Measurements from ENCODE around the gene OXSR1. TPM values are rescaled to one million over a fixed set of nuclear protein-coding genes. Genes with fewer than 3 reads are reported as not detected.
A peak's percentile ranks its signal among the peaks of the same experiment; 100 is the strongest.

Gene OXSR1
- polyA plus RNA-seq (2013, experiment 1 of 2): 34.0 TPM
- 33.5 TPM for polyA plus RNA-seq (2013, experiment 2 of 2)

DNA sequence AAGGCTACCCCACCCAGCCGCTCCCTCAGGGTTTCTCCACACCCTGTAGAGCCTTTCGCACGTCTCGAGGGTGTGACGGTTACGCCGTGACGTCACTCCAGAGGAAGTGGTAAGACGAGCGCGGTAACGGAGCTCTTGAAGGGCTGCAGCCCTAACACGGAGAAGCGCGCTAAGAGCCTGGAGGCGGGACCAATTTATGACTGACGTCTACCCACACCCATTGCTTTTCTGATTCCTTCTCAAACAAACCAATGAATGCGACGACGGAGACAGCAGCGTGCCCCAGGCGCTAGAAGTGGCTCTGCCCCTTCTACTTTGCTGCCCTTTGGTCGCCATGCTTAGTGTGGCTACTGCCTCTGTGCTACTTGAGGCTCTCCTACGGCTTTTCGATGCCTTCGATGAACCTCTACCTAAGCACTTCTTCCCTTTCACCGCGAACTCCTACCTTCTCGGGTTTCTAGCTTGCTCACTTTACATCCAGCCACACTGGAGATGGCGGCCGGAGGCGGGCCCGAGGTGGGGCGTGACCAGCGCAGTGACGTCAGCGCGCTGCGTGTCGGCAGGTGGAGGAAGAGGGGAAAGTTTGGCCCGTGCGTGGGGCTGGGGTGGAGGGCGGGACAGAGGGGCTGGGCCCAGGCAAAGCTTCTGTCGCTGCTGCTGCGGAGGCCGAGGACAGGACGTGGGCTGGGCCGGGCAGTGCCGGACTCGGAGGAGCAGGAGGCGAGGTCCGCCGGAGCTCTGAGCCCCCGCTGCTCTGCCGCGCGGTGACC, at the start of gene OXSR1:
Gene OXSR1, plus strand, starts transcription at position 586 of the 770 bp plus-strand sequence. CDS start 340 bp downstream, outside the sequence.
- H4K8ac ChIP-seq (ENCODE audit: low read depth, low read length): peak within 1 kb of the TSS; percentile 86
- no peak within 1 kb of the TSS for H3K4ac ChIP-seq (ENCODE audit: low read length)
- H3K9ac ChIP-seq (ENCODE audit: low read depth, low read length, poor library complexity): peak within 1 kb of the TSS; percentile 94
- H2BK12ac ChIP-seq (ENCODE audit: low read length): no peak within 1 kb of the TSS
- H3K14ac ChIP-seq (ENCODE audit: low read length): peak within 1 kb of the TSS; percentile 99
- H3K4me1 ChIP-seq (ENCODE audit: control insufficient read depth in 2 of 2, insufficient read depth in 1 of 2, low read depth in 1 of 2, low read length in 2 of 2): peaks cover 2 to 4% of the 10 kb centered on the region in 2 donors
- peak within 1 kb of the TSS; percentile 54 for H2BK120ac ChIP-seq (ENCODE audit: low read depth, low read length)
- peak within 1 kb of the TSS; percentile 98 for H2BK5ac ChIP-seq (ENCODE audit: low read length)
- H3K18ac ChIP-seq (ENCODE audit: low read length): peak within 1 kb of the TSS; percentile 99
- H4K91ac ChIP-seq (ENCODE audit: low read depth, low read length, poor library complexity): no peak within 1 kb of the TSS
- H3K4me2 ChIP-seq (ENCODE audit: insufficient read depth, low read length, poor library complexity, severe bottlenecking): peak within 1 kb of the TSS; percentile 88
- peak within 1 kb of the TSS; percentile 91 for H3K23ac ChIP-seq (ENCODE audit: low read depth, low read length, poor library complexity)
- peak; percentile 93 for DNase-seq (ENCODE audit: low spot score)
- peak within 1 kb of the TSS; percentile 89 for H2AK5ac ChIP-seq (ENCODE audit: low read depth, low read length)
- H2BK15ac ChIP-seq (ENCODE audit: low read length): peak within 1 kb of the TSS; percentile 98
- peaks cover 0 to 3% of the 10 kb centered on the region in 2 donors for H3K36me3 ChIP-seq (replicated peaks in 1 of 2; ENCODE audit: control insufficient read depth in 2 of 2, insufficient read depth in 2 of 2, low read length in 2 of 2)
- H2AFZ ChIP-seq (ENCODE audit: low read length): peak within 1 kb of the TSS; percentile 95
- WGBS, 2 donors (ENCODE audit: extremely low coverage in 2 of 2, insufficient read length in 2 of 2, insufficient replicate concordance in 1 of 2): no CpG with 5 or more reads among the region's 57 CpGs
- peaks cover 8% of the 10 kb centered on the region for H3K79me1 ChIP-seq (ENCODE audit: low read depth, low read length)
- no peaks in the 10 kb centered on the region for H3K27me3 ChIP-seq (ENCODE audit: control insufficient read depth in 3 of 3, insufficient read depth in 3 of 3, low read depth in 1 of 3, low read length in 3 of 3)
- H3K9me3 ChIP-seq (replicated peaks in 1 of 2; ENCODE audit: control insufficient read depth in 2 of 2, insufficient read depth in 1 of 2, low read depth in 1 of 2, low read length in 2 of 2): no peaks in the 10 kb centered on the region
- peak within 1 kb of the TSS; percentile 74 to 94 for H3K4me3 ChIP-seq (ENCODE audit: low read length in 2 of 2)
- peak within 1 kb of the TSS; percentile 98 for H3K27ac ChIP-seq (replicated peaks; ENCODE audit: low read length)

- Histone ChIP-seq H3K23ac (ENCODE audit: low read depth, low read length, poor library complexity) (peak overlapping the region; percentile 60), H2BK12ac (ENCODE audit: low read length) (no peak overlapping the region), H2BK120ac (ENCODE audit: low read depth, low read length) (no peak overlapping the region), H3K79me1 (ENCODE audit: low read depth, low read length) (peaks cover 4% of the 10 kb centered on the region), H3K14ac (ENCODE audit: low read length) (no peak overlapping the region), H3K4ac (ENCODE audit: low read length) (no peak overlapping the region), H3K18ac (ENCODE audit: low read length) (peak overlapping the region; percentile 58), H3K9me3 (replicated peaks in 1 of 2; ENCODE audit: control insufficient read depth in 2 of 2, insufficient read depth in 1 of 2, low read depth in 1 of 2, low read length in 2 of 2) (no peaks in the 10 kb centered on the region), H3K27me3 (ENCODE audit: control insufficient read depth in 3 of 3, insufficient read depth in 3 of 3, low read depth in 1 of 3, low read length in 3 of 3) (peaks cover 0 to 2% (median 0%) of the 10 kb centered on the region in 3 experiments), H2BK5ac (ENCODE audit: low read length) (no peak overlapping the region), H4K91ac (ENCODE audit: low read depth, low read length, poor library complexity) (no peak overlapping the region), H3K36me3 (replicated peaks in 1 of 2; ENCODE audit: control insufficient read depth in 2 of 2, insufficient read depth in 2 of 2, low read length in 2 of 2) (peaks cover 14 to 24% of the 10 kb centered on the region in 2 donors), H3K4me1 (ENCODE audit: control insufficient read depth in 2 of 2, insufficient read depth in 1 of 2, low read depth in 1 of 2, low read length in 2 of 2) (no peaks in the 10 kb centered on the region), H3K4me2 (ENCODE audit: insufficient read depth, low read length, poor library complexity, severe bottlenecking) (no peak overlapping the region), H2AFZ (ENCODE audit: low read length) (no peak overlapping the region), H4K8ac (ENCODE audit: low read depth, low read length) (peak overlapping the region; percentile 29), H2BK15ac (ENCODE audit: low read length) (no peak overlapping the region), H3K4me3 (ENCODE audit: low read length in 2 of 2) (peak overlapping the region in 1 of 2 donors; percentile 18), H3K9ac (ENCODE audit: low read depth, low read length, poor library complexity) (no peak overlapping the region), H3K27ac (replicated peaks; ENCODE audit: low read length) (no peak overlapping the region), H2AK5ac (ENCODE audit: low read depth, low read length) (peak overlapping the region; percentile 18)
- DNase-seq (ENCODE audit: low spot score): no peak
- WGBS, 2 donors (ENCODE audit: extremely low coverage in 2 of 2, insufficient read length in 2 of 2, insufficient replicate concordance in 1 of 2): no CpG with 5 or more reads among the region's 9 CpGs
Observed at GRCh38 chr3:38115645-38116427, 49.5 kb upstream of the OXSR1 start.

DNA sequence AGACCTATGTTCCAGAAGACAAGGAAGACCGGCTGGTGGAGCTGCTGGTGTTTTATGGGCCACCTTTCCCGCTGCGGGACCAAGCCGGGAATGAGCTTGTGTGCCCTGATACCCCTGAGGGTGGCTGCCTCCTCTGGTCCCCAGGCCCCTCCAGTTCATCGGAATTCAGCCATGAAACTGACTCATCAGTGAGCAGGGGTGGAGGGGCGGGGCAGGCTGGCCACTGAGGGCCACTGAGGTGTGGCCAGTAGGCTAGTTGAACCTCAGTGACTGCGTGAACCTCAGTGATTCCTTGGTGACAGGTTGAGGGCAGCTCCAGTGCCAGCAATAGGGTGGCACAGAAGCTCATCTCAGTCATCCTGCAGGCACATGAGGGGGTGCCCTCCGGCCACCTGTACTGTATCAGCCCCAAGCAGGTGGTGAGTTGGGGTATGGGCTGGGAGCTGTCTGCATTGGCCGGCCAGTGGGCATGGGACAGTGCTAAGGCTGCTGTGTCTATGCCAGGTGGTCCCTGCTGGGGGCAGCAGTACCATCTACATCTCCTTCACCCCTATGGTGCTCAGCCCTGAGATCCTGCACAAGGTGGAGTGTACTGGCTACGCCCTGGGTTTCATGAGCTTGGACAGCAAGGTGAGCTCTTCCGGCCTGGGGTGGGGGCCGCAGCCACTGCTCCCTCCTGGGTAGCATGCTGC, 48.7 kb upstream of the OXSR1 start:
- H3K36me3 ChIP-seq (replicated peaks in 1 of 2; ENCODE audit: control insufficient read depth in 2 of 2, insufficient read depth in 2 of 2, low read length in 2 of 2): peaks cover 18 to 32% of the 10 kb centered on the region in 2 donors
- DNase-seq (ENCODE audit: low spot score): no peak
- no peak overlapping the region for H2BK5ac ChIP-seq (ENCODE audit: low read length)
- no peak overlapping the region for H3K4me2 ChIP-seq (ENCODE audit: insufficient read depth, low read length, poor library complexity, severe bottlenecking)
- no peak overlapping the region for H3K4ac ChIP-seq (ENCODE audit: low read length)
- H3K4me1 ChIP-seq (ENCODE audit: control insufficient read depth in 2 of 2, insufficient read depth in 1 of 2, low read depth in 1 of 2, low read length in 2 of 2): no peaks in the 10 kb centered on the region
- H2AK5ac ChIP-seq (ENCODE audit: low read depth, low read length): peak overlapping the region; percentile 88
- H4K91ac ChIP-seq (ENCODE audit: low read depth, low read length, poor library complexity): no peak overlapping the region
- H2BK15ac ChIP-seq (ENCODE audit: low read length): no peak overlapping the region
- peak overlapping the region; percentile 58 for H3K18ac ChIP-seq (ENCODE audit: low read length)
- peaks cover 4% of the 10 kb centered on the region for H3K79me1 ChIP-seq (ENCODE audit: low read depth, low read length)
- H3K23ac ChIP-seq (ENCODE audit: low read depth, low read length, poor library complexity): peak overlapping the region; percentile 55
- H2AFZ ChIP-seq (ENCODE audit: low read length): no peak overlapping the region
- peak overlapping the region; percentile 27 for H3K14ac ChIP-seq (ENCODE audit: low read length)
- H2BK12ac ChIP-seq (ENCODE audit: low read length): no peak overlapping the region
- no peaks in the 10 kb centered on the region for H3K9me3 ChIP-seq (replicated peaks in 1 of 2; ENCODE audit: control insufficient read depth in 2 of 2, insufficient read depth in 1 of 2, low read depth in 1 of 2, low read length in 2 of 2)
- H2BK120ac ChIP-seq (ENCODE audit: low read depth, low read length): peak overlapping the region; percentile 73
- H3K4me3 ChIP-seq (ENCODE audit: low read length in 2 of 2): no peak overlapping the region
- no peak overlapping the region for H3K9ac ChIP-seq (ENCODE audit: low read depth, low read length, poor library complexity)
- WGBS, 2 donors (ENCODE audit: extremely low coverage in 2 of 2, insufficient read length in 2 of 2, insufficient replicate concordance in 1 of 2): no CpG with 5 or more reads among the region's 12 CpGs
- H3K27ac ChIP-seq (replicated peaks; ENCODE audit: low read length): no peak overlapping the region
- no peak overlapping the region for H4K8ac ChIP-seq (ENCODE audit: low read depth, low read length)
- H3K27me3 ChIP-seq (ENCODE audit: control insufficient read depth in 3 of 3, insufficient read depth in 3 of 3, low read depth in 1 of 3, low read length in 3 of 3): peaks cover 0 to 2% (median 0%) of the 10 kb centered on the region in 3 experiments
